ENCODE results near the gene ERCC6.

ERCC6 gene

DNA sequence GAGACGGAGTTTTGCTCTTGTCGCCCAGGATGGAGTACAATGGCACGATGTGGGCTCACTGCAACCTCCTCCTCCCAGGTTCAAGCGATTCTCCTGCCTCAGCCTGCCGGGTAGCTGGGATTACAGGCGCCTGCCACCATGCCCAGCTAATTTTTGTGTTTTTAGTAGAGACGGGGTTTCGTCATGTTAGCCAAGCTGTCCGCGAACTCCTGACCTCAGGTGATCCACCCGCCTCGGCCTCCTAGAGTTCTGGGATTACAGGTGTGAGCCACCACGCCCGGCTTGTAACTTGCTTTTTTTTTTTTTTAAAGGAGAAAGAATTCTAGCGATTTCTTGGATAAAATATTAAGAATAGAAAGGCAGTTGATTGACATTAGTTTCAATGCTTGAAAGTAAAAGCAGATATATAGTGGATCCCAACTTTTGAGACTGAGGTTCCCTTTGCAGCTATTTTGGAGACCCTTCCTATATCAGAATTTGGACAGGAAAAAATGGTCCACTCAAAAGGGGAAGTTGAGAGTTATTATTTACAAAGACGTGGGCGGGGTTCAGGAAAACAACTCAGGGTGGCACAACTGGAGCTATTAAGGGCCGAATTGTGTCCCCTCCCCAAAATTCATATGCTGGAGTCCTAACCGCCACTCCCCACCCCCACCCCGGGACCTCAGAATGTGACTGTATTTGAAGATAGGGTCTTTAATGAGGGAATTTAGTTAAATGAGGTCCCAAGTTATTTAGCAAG, 1.3 kb upstream of the ERCC6 start:
- no peaks in the 10 kb centered on the region for H3K36me3 ChIP-seq (ENCODE audit: insufficient read depth, low read length)
- no peak for DNase-seq (ENCODE audit: low read depth, low spot score)
- no peak overlapping the region for H3K27ac ChIP-seq
- TF ChIP-seq EZH2 (IDR thresholded peaks at IDR 0.05) = no peak
- TF ChIP-seq POLR2AphosphoS5 (IDR thresholded peaks at IDR 0.05; ENCODE audit: borderline replicate concordance, low read depth, low read length) = no peak
- TF ChIP-seq FOXP2 (optimal IDR thresholded peaks at IDR 0.05; ENCODE audit: control extremely low read depth, extremely low read length, insufficient read depth) = no peak
- H3K9me3 ChIP-seq (ENCODE audit: low read depth, low read length) = no peaks in the 10 kb centered on the region
- no peak overlapping the region for H3K9ac ChIP-seq (ENCODE audit: insufficient read length)
- no peak overlapping the region for H3K4me3 ChIP-seq

- H3K4me3 ChIP-seq = peak overlapping the region; percentile 82
- no peak for TF ChIP-seq FOXP2 (optimal IDR thresholded peaks at IDR 0.05; ENCODE audit: control extremely low read depth, extremely low read length, insufficient read depth)
- no peaks in the 10 kb centered on the region for H3K36me3 ChIP-seq (ENCODE audit: insufficient read depth, low read length)
- DNase-seq (ENCODE audit: low read depth, low spot score) = no peak
- no peak overlapping the region for H3K9ac ChIP-seq (ENCODE audit: insufficient read length)
- no peaks in the 10 kb centered on the region for H3K9me3 ChIP-seq (ENCODE audit: low read depth, low read length)
- no peak overlapping the region for H3K27ac ChIP-seq
Observed at GRCh38 chr10:49539320-49539885, 482 bp upstream of the ERCC6 start.

DNA sequence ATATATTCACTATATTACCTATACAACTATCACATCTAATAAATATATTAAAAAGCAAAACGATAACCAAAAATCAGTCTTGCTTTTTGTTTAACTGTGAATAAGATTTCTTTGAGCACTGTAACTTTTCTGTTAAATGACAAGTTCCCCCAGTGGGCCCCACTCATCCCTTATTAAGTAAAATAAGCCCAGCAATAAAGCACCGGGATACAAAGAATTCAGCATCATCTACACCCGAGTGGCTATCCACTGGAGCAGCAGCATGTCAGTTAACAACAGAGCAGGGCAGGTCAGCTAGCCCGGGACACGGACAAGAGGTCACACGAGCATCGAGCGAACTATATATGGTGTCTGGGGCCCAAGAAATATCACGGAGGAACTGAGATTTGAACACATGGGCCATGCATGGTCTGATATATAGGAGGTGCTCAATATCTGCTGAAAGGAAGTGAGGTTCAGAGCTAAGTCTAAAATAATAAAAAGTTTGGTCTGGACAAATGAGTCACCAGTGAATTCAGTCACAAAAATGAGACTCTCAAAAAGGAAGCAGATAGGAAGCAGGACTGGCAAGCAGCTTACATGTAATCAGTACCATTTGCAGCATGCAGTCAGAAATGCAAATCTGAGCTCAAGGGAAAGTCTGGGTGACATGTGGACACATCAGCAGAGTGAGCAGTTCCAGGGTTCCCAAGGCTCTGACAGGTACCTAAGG, 4.1 kb downstream of the ERCC6 start:
- no peak for TF ChIP-seq EZH2 (IDR thresholded peaks at IDR 0.05)
- no peak for TF ChIP-seq POLR2AphosphoS5 (IDR thresholded peaks at IDR 0.05; ENCODE audit: borderline replicate concordance, low read depth, low read length)
- TF ChIP-seq FOXP2 (optimal IDR thresholded peaks at IDR 0.05; ENCODE audit: control extremely low read depth, extremely low read length, insufficient read depth) = no peak
- Histone ChIP-seq H3K9me3 (ENCODE audit: low read depth, low read length) (no peaks in the 10 kb centered on the region), H3K36me3 (ENCODE audit: insufficient read depth, low read length) (no peaks in the 10 kb centered on the region), H3K4me3 (no peak overlapping the region), H3K27ac (no peak overlapping the region), H3K9ac (ENCODE audit: insufficient read length) (no peak overlapping the region)
- no peak for DNase-seq (ENCODE audit: low read depth, low spot score)

DNA sequence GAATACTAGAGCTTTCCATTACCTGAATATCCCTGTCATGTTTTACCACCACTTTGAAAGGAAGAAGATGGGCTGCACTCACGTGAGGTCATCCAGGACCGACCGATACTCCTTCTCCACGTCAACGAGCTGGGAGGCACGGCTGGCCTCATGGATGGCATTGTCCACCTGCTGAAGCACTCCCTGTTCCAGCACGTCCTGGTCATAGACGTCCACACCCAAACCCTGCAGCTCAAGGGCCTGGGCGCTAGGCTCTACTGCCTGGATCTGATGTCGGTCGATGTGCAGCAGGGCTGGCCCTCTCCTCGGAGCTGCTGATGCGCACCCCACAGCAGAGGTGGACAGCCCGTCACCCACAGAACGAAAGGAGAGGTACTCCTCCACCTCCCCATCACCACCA, 6.5 kb downstream of the ERCC6 start:
- Histone ChIP-seq H3K4me3 (no peak overlapping the region), H3K9ac (ENCODE audit: insufficient read length) (no peak overlapping the region), H3K36me3 (ENCODE audit: insufficient read depth, low read length) (no peaks in the 10 kb centered on the region), H3K9me3 (ENCODE audit: low read depth, low read length) (no peaks in the 10 kb centered on the region), H3K27ac (no peak overlapping the region)
- TF ChIP-seq EZH2 (IDR thresholded peaks at IDR 0.05) = no peak
- no peak for TF ChIP-seq FOXP2 (optimal IDR thresholded peaks at IDR 0.05; ENCODE audit: control extremely low read depth, extremely low read length, insufficient read depth)
- no peak for TF ChIP-seq POLR2AphosphoS5 (IDR thresholded peaks at IDR 0.05; ENCODE audit: borderline replicate concordance, low read depth, low read length)
- no peak for DNase-seq (ENCODE audit: low read depth, low spot score)

DNA sequence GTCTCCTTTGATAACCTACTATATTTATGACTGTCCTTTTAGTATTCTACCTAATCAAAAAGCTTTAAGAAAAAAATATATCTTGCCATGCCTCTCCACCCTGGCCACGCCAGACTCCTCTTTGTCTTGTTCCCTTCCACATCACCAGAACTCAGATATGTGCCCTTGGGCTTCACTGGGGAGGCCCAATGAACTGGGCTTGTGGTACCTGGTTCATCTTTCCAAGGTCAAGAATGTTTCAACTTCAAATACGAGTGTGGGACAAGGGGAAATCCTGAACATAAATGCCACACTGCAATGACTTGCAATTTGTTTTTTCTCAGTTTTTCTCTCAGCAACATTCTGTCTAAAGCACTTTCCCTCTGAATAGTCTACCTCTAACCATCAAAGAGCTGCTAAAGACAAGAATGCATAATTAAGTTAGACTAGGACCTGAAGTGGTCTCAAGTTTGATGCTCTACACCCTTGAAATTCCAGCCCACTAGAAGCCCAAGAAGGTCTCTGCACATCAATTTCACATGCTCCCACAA, 9.9 kb downstream of the ERCC6 start:
- Histone ChIP-seq H3K27ac (no peak overlapping the region), H3K9me3 (ENCODE audit: low read depth, low read length) (no peaks in the 10 kb centered on the region), H3K4me3 (no peak overlapping the region), H3K36me3 (ENCODE audit: insufficient read depth, low read length) (no peaks in the 10 kb centered on the region), H3K9ac (ENCODE audit: insufficient read length) (no peak overlapping the region)
- no peak for DNase-seq (ENCODE audit: low read depth, low spot score)
- no peak for TF ChIP-seq EZH2 (IDR thresholded peaks at IDR 0.05)
- TF ChIP-seq FOXP2 (optimal IDR thresholded peaks at IDR 0.05; ENCODE audit: control extremely low read depth, extremely low read length, insufficient read depth) = no peak
- TF ChIP-seq POLR2AphosphoS5 (IDR thresholded peaks at IDR 0.05; ENCODE audit: borderline replicate concordance, low read depth, low read length) = no peak

- Histone ChIP-seq H3K27ac (no peak overlapping the region), H3K9me3 (ENCODE audit: low read depth, low read length) (no peaks in the 10 kb centered on the region), H3K36me3 (ENCODE audit: insufficient read depth, low read length) (no peaks in the 10 kb centered on the region), H3K9ac (ENCODE audit: insufficient read length) (no peak overlapping the region), H3K4me3 (no peak overlapping the region)
- TF ChIP-seq EZH2 (IDR thresholded peaks at IDR 0.05) = no peak
- TF ChIP-seq POLR2AphosphoS5 (IDR thresholded peaks at IDR 0.05; ENCODE audit: borderline replicate concordance, low read depth, low read length) = no peak
- TF ChIP-seq FOXP2 (optimal IDR thresholded peaks at IDR 0.05; ENCODE audit: control extremely low read depth, extremely low read length, insufficient read depth) = no peak
- no peak for DNase-seq (ENCODE audit: low read depth, low spot score)
Observed at GRCh38 chr10:49527850-49528249, 11.1 kb downstream of the ERCC6 start.

- TF ChIP-seq FOXP2 (optimal IDR thresholded peaks at IDR 0.05; ENCODE audit: control extremely low read depth, extremely low read length, insufficient read depth) (no peak), POLR2AphosphoS5 (IDR thresholded peaks at IDR 0.05; ENCODE audit: borderline replicate concordance, low read depth, low read length) (no peak), EZH2 (IDR thresholded peaks at IDR 0.05) (no peak)
- DNase-seq (ENCODE audit: low read depth, low spot score) = no peak
- Histone ChIP-seq H3K9ac (ENCODE audit: insufficient read length) (no peak overlapping the region), H3K36me3 (ENCODE audit: insufficient read depth, low read length) (no peaks in the 10 kb centered on the region), H3K9me3 (ENCODE audit: low read depth, low read length) (no peaks in the 10 kb centered on the region), H3K27ac (no peak overlapping the region), H3K4me3 (no peak overlapping the region)
Observed at GRCh38 chr10:49527061-49527460, 11.9 kb downstream of the ERCC6 start.

GRCh38 chr10:49526619-49527018, 12.3 kb downstream of the ERCC6 start:
- TF ChIP-seq EZH2 (IDR thresholded peaks at IDR 0.05) = no peak
- no peak for TF ChIP-seq FOXP2 (optimal IDR thresholded peaks at IDR 0.05; ENCODE audit: control extremely low read depth, extremely low read length, insufficient read depth)
- TF ChIP-seq POLR2AphosphoS5 (IDR thresholded peaks at IDR 0.05; ENCODE audit: borderline replicate concordance, low read depth, low read length) = no peak

More at GRCh38 chr10:49526619-49527018, 12.3 kb downstream of the ERCC6 start:
- H3K4me3 ChIP-seq = no peak overlapping the region
- H3K9me3 ChIP-seq (ENCODE audit: low read depth, low read length) = no peaks in the 10 kb centered on the region
- no peaks in the 10 kb centered on the region for H3K36me3 ChIP-seq (ENCODE audit: insufficient read depth, low read length)
- H3K27ac ChIP-seq = no peak overlapping the region
- no peak overlapping the region for H3K9ac ChIP-seq (ENCODE audit: insufficient read length)
- no peak for DNase-seq (ENCODE audit: low read depth, low spot score)

All from SK-N-MC (cell line).